ENCODE results near the gene BMERB1. TPM values are rescaled to one million over a fixed set of nuclear protein-coding genes. Genes with fewer than 3 reads are reported as not detected.

The BMERB1 gene
- total and polyA plus RNA-seq, 9 of the 15 experiments (the other 6 are each of a cell fraction or from before 2014, with no cell fraction given): 0.29 to 2.9 (median 0.94) TPM

GRCh38 chr16:15575293-15576049 lies 141.1 kb downstream of the BMERB1 start (continued):
- TF ChIP-seq ATF6 (CRISPR knock-in tag; IDR thresholded peaks at IDR 0.05) (no peak), MCM2 (IDR thresholded peaks at IDR 0.05; ENCODE audit: low read depth) (no peak), MAZ (CRISPR knock-in tag; conservative IDR thresholded peaks at IDR 0.05 in 1 of 2, IDR thresholded peaks at IDR 0.05 in 1 of 2) (peak in 1 of 2 experiments; percentile 9; a peak in 1 of 4 replicates), MLLT1 (IDR thresholded peaks at IDR 0.05) (no peak; a peak in 1 of 4 replicates), ZNF133 (CRISPR knock-in tag; IDR thresholded peaks at IDR 0.05) (no peak), RCOR1 (IDR thresholded peaks at IDR 0.05; ENCODE audit: borderline replicate concordance in 1 of 2, low read depth in 2 of 2, low read length in 2 of 2) (0 out of 4 replicates have a peak, but pooled peaks of 1 of the 2 experiments have one; percentile 15), ZBTB7A (IDR thresholded peaks at IDR 0.05; ENCODE audit: borderline replicate concordance, control insufficient read depth, low read depth, low read length) (peak; percentile 91), NRF1 (conservative IDR thresholded peaks at IDR 0.05 in 1 of 2, IDR thresholded peaks at IDR 0.05 in 1 of 2) (0 out of 4 replicates have a peak, but pooled peaks of 1 of the 2 experiments have one; percentile 10), RREB1 (CRISPR knock-in tag; IDR thresholded peaks at IDR 0.05) (no peak), ZNF253 (CRISPR knock-in tag; conservative IDR thresholded peaks at IDR 0.05) (no peak), SMAD2 (IDR thresholded peaks at IDR 0.05; ENCODE audit: low read depth, low read length) (no peak), THRAP3 (IDR thresholded peaks at IDR 0.05; ENCODE audit: borderline replicate concordance) (no peak), ZNF707 (CRISPR knock-in tag; conservative IDR thresholded peaks at IDR 0.05) (no peak), ZNF134 (CRISPR knock-in tag; conservative IDR thresholded peaks at IDR 0.05) (no peak), KLF13 (tag; IDR thresholded peaks at IDR 0.05; ENCODE audit: borderline replicate concordance, low read depth) (no peak), E2F1 (CRISPR knock-in tag; IDR thresholded peaks at IDR 0.05) (no peak)

Data from K562 (cell line).